Esophagus squamous epithelium (tissue), 5 donors: Measurements from ENCODE around the gene RPL6. TPM values are rescaled to one million over a fixed set of nuclear protein-coding genes. Genes with fewer than 3 reads are reported as not detected.

ENCODE experiments used
- DNase-seq: peaks from one replicate; lab custom pipeline; 2025; lab: John Stamatoyannopoulos, UW
- H3K27ac ChIP-seq, 4 donors: fragments of 200-600 bp; sonication (generic); one replicate each; pipeline ENCODE4 v1.5.1; 2016 to 2019; ENCODE audit warnings: mild to moderate bottlenecking in 1 of 4
- H3K27me3 ChIP-seq, 4 donors: fragments of 200-600 bp; sonication (generic); 1 replicate in 3 of 4; 2 replicates in 1 of 4; pipeline versions ENCODE4 v1.5.1 to v1.6.0; 2017 to 2021; ENCODE audit warnings: antibody characterized with exemption in 1 of 4
- H3K36me3 ChIP-seq, 3 donors: fragments of 200-600 bp; sonication (generic); one replicate each; pipeline ENCODE4 v1.5.1; 2016 to 2019
- H3K4me1 ChIP-seq, 3 donors: fragments of 200-600 bp; sonication (generic); one replicate each; pipeline ENCODE4 v1.5.1; 2017 to 2019
- H3K4me3 ChIP-seq, 4 donors: fragments of 200-600 bp; sonication (generic); 1 replicate in 3 of 4; 2 replicates in 1 of 4; pipeline ENCODE4 v1.5.1; 2016 to 2019; ENCODE audit warnings: mild to moderate bottlenecking in 2 of 4, moderate library complexity in 1 of 4
- H3K9me3 ChIP-seq, 3 donors: fragments of 200-600 bp; sonication (generic); one replicate each; pipeline ENCODE4 v1.5.1; 2016 to 2019
- CTCF ChIP-seq, 6 experiments: fragments of 450-650 bp in 4 of 6; fragments of 200-600 bp in 2 of 6; sonication (generic) in 2 of 6; IDR thresholded peaks; one replicate each; pipeline ENCODE4 v1.5.1; 2016 to 2019; ENCODE audit warnings: antibody characterized with exemption in 6 of 6, mild to moderate bottlenecking in 4 of 6, moderate library complexity in 4 of 6
- POLR2A ChIP-seq, 4 donors: fragments of 450-650 bp; IDR thresholded peaks; one replicate each; pipeline ENCODE4 v1.6.1; 2017; ENCODE audit warnings: antibody characterized with exemption in 4 of 4, mild to moderate bottlenecking in 4 of 4, moderate library complexity in 3 of 4
- WGBS, 2 donors: methylation state at CpG; one replicate each; pipeline ENCODE4 v1.1.5; 2018; 5-methylcytosine and 5-hydroxymethylcytosine counted together
- intact Hi-C: fragments of 100-400 bp; cut with DNase I; formaldehyde crosslinking; loops from one replicate; pipeline ENCODE4 v1.15.0; 2022
- total RNA-seq, 4 donors: library from RNA; depleted of rRNA; stranded (reverse); fragments of >200 nt; gene quantifications; one replicate each; pipeline ENCODE4 v1.1.0, GENCODE V29; 2016
- donor health status: DM: yes; HTN: yes; CAD: no.

RPL6 gene
- total RNA-seq, 4 donors from 2014 or later: 1,154 to 2,029 (median 1,623) TPM

- no peaks in the 10 kb centered on the region for H3K36me3 ChIP-seq
- TF ChIP-seq POLR2A (IDR thresholded peaks at IDR 0.05) (no peak), CTCF (IDR thresholded peaks at IDR 0.05) (no peak)
- WGBS, 2 donors: 82 to 86% methylated on average over 3 of the region's 3 CpGs
These were observed 41.4 kb downstream of the RPL6 start for GRCh38 chr12:112367965-112368364.

GRCh38 chr12:112362310-112362709, 47.1 kb downstream of the RPL6 start:
- TF ChIP-seq CTCF (IDR thresholded peaks at IDR 0.05) (no peak), POLR2A (IDR thresholded peaks at IDR 0.05) (no peak)

More at GRCh38 chr12:112367965-112368364, 41.4 kb downstream of the RPL6 start:
- Histone ChIP-seq H3K9me3 (no peaks in the 10 kb centered on the region), H3K4me1 (peaks cover 0 to 11% (median 0%) of the 10 kb centered on the region in 3 donors), H3K27me3 (no peaks in the 10 kb centered on the region), H3K27ac (no peak overlapping the region), H3K4me3 (no peak overlapping the region)
- no peak for DNase-seq
- intact Hi-C loops: no loop called here

GRCh38 chr12:112361271-112361670, 48.1 kb downstream of the RPL6 start:
- no peaks in the 10 kb centered on the region for H3K27me3 ChIP-seq
- 87 to 93% methylated on average over 4 of the region's 4 CpGs for WGBS, 2 donors
- H3K36me3 ChIP-seq: no peaks in the 10 kb centered on the region
- intact Hi-C loops: no loop called here
- H3K9me3 ChIP-seq: no peaks in the 10 kb centered on the region
- H3K4me1 ChIP-seq: no peaks in the 10 kb centered on the region
- no peak for TF ChIP-seq POLR2A (IDR thresholded peaks at IDR 0.05)
- TF ChIP-seq CTCF (IDR thresholded peaks at IDR 0.05): no peak
- DNase-seq: no peak
- no peak overlapping the region for H3K27ac ChIP-seq
- no peak overlapping the region for H3K4me3 ChIP-seq

More at GRCh38 chr12:112362310-112362709, 47.1 kb downstream of the RPL6 start:
- DNase-seq: no peak
- WGBS, 2 donors: 93 to 95% methylated on average over 3 of the region's 3 CpGs
- H3K4me3 ChIP-seq: no peak overlapping the region
- H3K27ac ChIP-seq: no peak overlapping the region
- no peaks in the 10 kb centered on the region for H3K9me3 ChIP-seq
- intact Hi-C loops: no loop called here
- no peaks in the 10 kb centered on the region for H3K36me3 ChIP-seq
- no peaks in the 10 kb centered on the region for H3K4me1 ChIP-seq
- no peaks in the 10 kb centered on the region for H3K27me3 ChIP-seq

- TF ChIP-seq POLR2A (IDR thresholded peaks at IDR 0.05) (no peak), CTCF (IDR thresholded peaks at IDR 0.05) (no peak)
- intact Hi-C loops: no loop called here
- 92 to 93% methylated on average over 4 of the region's 4 CpGs for WGBS, 2 donors
These were observed 50.1 kb downstream of the RPL6 start for GRCh38 chr12:112359290-112359689.

GRCh38 chr12:112357214-112357613, 52.2 kb downstream of the RPL6 start:
- no peaks in the 10 kb centered on the region for H3K27me3 ChIP-seq
- H3K4me1 ChIP-seq: peaks cover 0 to 22% (median 7%) of the 10 kb centered on the region in 3 donors
- H3K27ac ChIP-seq: no peak overlapping the region
- no peaks in the 10 kb centered on the region for H3K9me3 ChIP-seq
- no peak for DNase-seq
- no peak for TF ChIP-seq POLR2A (IDR thresholded peaks at IDR 0.05)
- no peak for TF ChIP-seq CTCF (IDR thresholded peaks at IDR 0.05)
- H3K4me3 ChIP-seq: no peak overlapping the region
- WGBS, 2 donors: 80 to 85% methylated on average over 2 of the region's 2 CpGs
- intact Hi-C loops: no loop called here
- no peaks in the 10 kb centered on the region for H3K36me3 ChIP-seq

More at GRCh38 chr12:112359290-112359689, 50.1 kb downstream of the RPL6 start:
- H3K27me3 ChIP-seq: no peaks in the 10 kb centered on the region
- no peak for DNase-seq
- no peaks in the 10 kb centered on the region for H3K9me3 ChIP-seq
- H3K27ac ChIP-seq: no peak overlapping the region
- no peaks in the 10 kb centered on the region for H3K36me3 ChIP-seq
- H3K4me1 ChIP-seq: peaks cover 0 to 1% (median 0%) of the 10 kb centered on the region in 3 donors
- H3K4me3 ChIP-seq: no peak overlapping the region

Other genes starting within 250 kb of the RPL6 start
- 10 to 100 TPM; 15.4 to 53.4 (median 33.4) TPM for gene HECTD4, start 27.2 kb downstream of the RPL6 start, total RNA-seq
- gene PTPN11, start 9.3 kb upstream of the RPL6 start, total RNA-seq: 10 to 100 TPM; 29.0 to 82.0 (median 57.5) TPM